HepG2 (cell line): Measurements from ENCODE around the gene YPEL3. TPM values are rescaled to one million over a fixed set of nuclear protein-coding genes. Genes with fewer than 3 reads are reported as not detected.
A peak's percentile ranks its signal among the peaks of the same experiment; 100 is the strongest.

Experiments
- AHDC1 ChIP-seq: sonication (generic); formaldehyde crosslinking; IDR thresholded peaks from 2 replicates; pipeline ENCODE4 v1.5.1; 2020; ENCODE audit warnings: mild to moderate bottlenecking, missing genetic modification reagents, borderline replicate concordance
- AKNA ChIP-seq: sonication (generic); formaldehyde crosslinking; IDR thresholded peaks from 2 replicates; pipeline ENCODE4 v1.4.0; 2020; ENCODE audit warnings: missing genetic modification reagents, borderline replicate concordance
- E2F5 ChIP-seq: sonication (generic); formaldehyde crosslinking; conservative IDR thresholded peaks from 2 replicates; pipeline ENCODE4 v1.4.0; 2020; ENCODE audit warnings: missing genetic modification reagents
- ELK4 ChIP-seq: sonication (generic); formaldehyde crosslinking; IDR thresholded peaks from 2 replicates; pipeline ENCODE4 v1.9.0; 2021; ENCODE audit warnings: missing genetic modification reagents, borderline replicate concordance
- ESRRA ChIP-seq: sonication (generic); formaldehyde crosslinking; IDR thresholded peaks from 2 replicates; pipeline ENCODE4 v1.5.1; 2020; ENCODE audit warnings: mild to moderate bottlenecking, low read depth, missing genetic modification reagents
- NBN ChIP-seq: fragments of 450-650 bp; conservative IDR thresholded peaks from 2 replicates; pipeline ENCODE4 v1.6.1; 2017
- PCBP1 ChIP-seq: fragments of 200-400 bp; formaldehyde crosslinking; IDR thresholded peaks from 2 replicates; pipeline ENCODE4 v1.6.1; 2017; ENCODE audit warnings: mild to moderate bottlenecking, low read depth, low read length, borderline replicate concordance
- PHF8 ChIP-seq: sonication (generic); formaldehyde crosslinking; IDR thresholded peaks from 2 replicates; pipeline ENCODE4 v1.5.0; 2020; ENCODE audit warnings: missing genetic modification reagents
- PRPF4 ChIP-seq: fragments of 200-400 bp; formaldehyde crosslinking; IDR thresholded peaks from 2 replicates; pipeline ENCODE4 v1.6.1; 2016; ENCODE audit warnings: low read length, low read depth; ENCODE audit not compliant: poor library complexity, severe bottlenecking
- REXO4 ChIP-seq: sonication (generic); formaldehyde crosslinking; IDR thresholded peaks from 2 replicates; pipeline ENCODE4 v1.8.0; 2022; ENCODE audit warnings: missing genetic modification reagents, mild to moderate bottlenecking, borderline replicate concordance
- RFXANK ChIP-seq: IDR thresholded peaks from 2 replicates; pipeline ENCODE4 v1.6.1; 2016
- SP1 ChIP-seq, 2 experiments: fragments of 450-650 bp in 1 of 2; sonication (generic) in 1 of 2; formaldehyde crosslinking in 1 of 2; IDR thresholded peaks; 2 replicates each; pipeline versions ENCODE4 v1.4.0 to v1.6.1; 2016 to 2020; ENCODE audit warnings: missing genetic modification reagents in 1 of 2
- ZFP37 ChIP-seq: sonication (generic); formaldehyde crosslinking; IDR thresholded peaks from 2 replicates; pipeline ENCODE4 v1.4.0; 2020; ENCODE audit warnings: missing genetic modification reagents, borderline replicate concordance
- ZNF34 ChIP-seq: sonication (generic); formaldehyde crosslinking; IDR thresholded peaks from 2 replicates; pipeline ENCODE4 v1.4.0; 2020; ENCODE audit warnings: mild to moderate bottlenecking, missing genetic modification reagents, borderline replicate concordance
- ZNF496 ChIP-seq: sonication (generic); formaldehyde crosslinking; IDR thresholded peaks from 2 replicates; pipeline ENCODE4 v1.8.1; 2023; ENCODE audit warnings: mild to moderate bottlenecking, moderate library complexity, missing genetic modification reagents; ENCODE audit not compliant: insufficient replicate concordance
- ZNF546 ChIP-seq: sonication (generic); formaldehyde crosslinking; conservative IDR thresholded peaks from 2 replicates; pipeline ENCODE4 v1.8.1; 2023; ENCODE audit warnings: mild to moderate bottlenecking, missing genetic modification reagents
- polyA plus RNA-seq, 8 experiments: library from polyadenylated mRNA; depleted of rRNA in 3 of 8; stranded (reverse) in 7 of 8; unstranded in 1 of 8; fragments of >200 nt; fragmentation: Illumina TruSeq in 4 of 8; extraction: Trizol in 4 of 8; gene quantifications; 2 replicates each; pipeline versions ENCODE4 v1.2.1 to v1.2.3, GENCODE V29; 2011 to 2016; ENCODE audit warnings: low read depth in 4 of 8, missing spikeins in 1 of 8, mixed read lengths in 1 of 8; ENCODE audit not compliant: insufficient read depth in 1 of 8
- total RNA-seq, 5 experiments: library from RNA; depleted of rRNA; stranded (reverse); fragments of >200 nt; fragmentation: Illumina TruSeq; extraction: Trizol; gene quantifications; 2 replicates each; pipeline ENCODE4 v1.2.3, GENCODE V29; 2016; ENCODE audit warnings: low read depth in 1 of 5

The YPEL3 gene
- total and polyA plus RNA-seq, 2 of the 13 experiments (the other 11 are each of a cell fraction or from before 2014, with no cell fraction given) = 5.4 to 47.0 TPM

GRCh38 chr16:30052671-30053372 lies 43.2 kb downstream of the YPEL3 start (continued):
- no peak for TF ChIP-seq PRPF4
- TF ChIP-seq ELK4 = no peak
- TF ChIP-seq ZFP37 (CRISPR knock-in tag) = peak; percentile 93
- TF ChIP-seq PHF8 (CRISPR knock-in tag) = peak; percentile 64
- TF ChIP-seq RFXANK (CRISPR knock-in tag) = peak; percentile 80; the same call in 1 of the 2 replicates
- TF ChIP-seq NBN = no peak
- peak; percentile 75; the same call in 1 of the 2 replicates for TF ChIP-seq ESRRA (CRISPR knock-in tag)
- peak; percentile 99 for TF ChIP-seq E2F5
- TF ChIP-seq SP1 (IDR thresholded peaks at IDR 0.05) = no peak
- peak; percentile 94 for TF ChIP-seq SP1 (CRISPR knock-in tag; IDR thresholded peaks at IDR 0.05)
- TF ChIP-seq AHDC1 (CRISPR knock-in tag) = no peak
- no peak; the same call in 1 of the 2 replicates for TF ChIP-seq ZNF546
- peak; percentile 74; the same call in 1 of the 2 replicates for TF ChIP-seq AKNA (CRISPR knock-in tag)
- no peak; the same call in 1 of the 2 replicates for TF ChIP-seq REXO4
- TF ChIP-seq ZNF34 (CRISPR knock-in tag) = no peak; the same call in 1 of the 2 replicates
- TF ChIP-seq ZNF496 (CRISPR knock-in tag) = no peak
- TF ChIP-seq PCBP1 = peak; percentile 85; the same call in 1 of the 2 replicates
